Hematopoietic multipotent progenitor cell treated with erythropoietin and hydrocortisone succinate and interleukin-3 and kit ligand, for 8 days (in vitro differentiated cells): Measurements from ENCODE around the gene ADGRF3.
"Not testable (repeated sequence)": the region's sequence is repeated elsewhere in the genome, so short reads cannot be mapped to it uniquely, and the experiment has no call there.

Source experiments
- DNase-seq: peaks from one replicate; pipeline ENCODE4 v3.0.0-alpha.2; 2015

The ADGRF3 gene

DNA sequence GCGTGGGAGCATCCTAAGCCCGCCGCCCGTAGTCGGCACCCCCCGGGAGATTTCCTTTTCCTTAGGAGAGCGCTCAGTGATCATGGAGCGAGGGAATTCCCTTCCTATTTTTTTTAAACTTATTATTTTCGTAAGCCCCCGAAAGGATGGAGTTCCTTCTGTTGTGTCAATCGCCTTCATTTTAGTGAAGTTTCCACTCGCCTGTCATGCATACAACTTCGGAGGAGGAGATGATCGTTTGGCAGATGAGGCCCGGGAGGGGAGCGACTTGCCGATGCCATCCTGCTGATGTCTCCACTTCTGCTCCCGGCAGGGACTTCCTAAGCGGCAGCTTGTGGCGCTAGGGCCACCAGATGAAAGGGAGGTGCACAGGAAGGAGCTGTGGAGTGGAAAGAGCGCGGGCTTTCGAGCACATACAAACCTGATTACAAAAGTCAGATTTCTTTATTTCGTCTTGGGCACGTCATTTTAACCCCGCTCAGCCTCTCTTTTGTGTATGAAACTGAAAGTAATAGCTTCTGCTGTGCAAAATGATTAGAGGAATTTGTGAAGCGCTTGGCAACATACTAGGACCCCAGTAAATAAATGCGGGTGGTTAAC, at the start of gene ADGRF3:
ADGRF3 (minus strand) TSS at position 336 of the 600 bp plus-strand sequence. CDS start 555 bp downstream, outside the sequence.
- DNase-seq: peak; percentile 75

GRCh38 chr2:26395394-26395793, 48.8 kb upstream of the ADGRF3 start:
- DNase-seq: no peak

DNA sequence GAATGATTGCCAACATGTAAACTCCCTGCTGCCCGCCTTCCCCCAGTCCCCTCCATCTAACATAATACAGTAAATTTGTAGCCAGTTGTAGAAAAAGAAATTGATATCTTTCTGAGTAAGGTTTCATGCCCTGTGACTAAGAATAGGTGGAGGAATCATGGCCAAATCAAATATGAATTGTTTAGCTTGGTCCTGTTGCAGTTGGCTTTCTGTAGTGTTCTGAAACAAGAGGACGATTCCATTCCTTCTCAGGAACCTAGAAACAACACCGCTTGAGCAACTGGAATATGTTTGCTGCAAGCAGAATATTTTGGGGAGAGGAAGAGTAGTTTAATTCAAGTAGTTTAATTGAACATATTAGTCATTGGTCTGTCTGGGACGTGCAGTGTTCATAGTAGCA, 48.1 kb upstream of the ADGRF3 start:
- no peak for DNase-seq

- DNase-seq: no peak
Measured at GRCh38 chr2:26387189-26387588, 40.6 kb upstream of the ADGRF3 start.

DNA sequence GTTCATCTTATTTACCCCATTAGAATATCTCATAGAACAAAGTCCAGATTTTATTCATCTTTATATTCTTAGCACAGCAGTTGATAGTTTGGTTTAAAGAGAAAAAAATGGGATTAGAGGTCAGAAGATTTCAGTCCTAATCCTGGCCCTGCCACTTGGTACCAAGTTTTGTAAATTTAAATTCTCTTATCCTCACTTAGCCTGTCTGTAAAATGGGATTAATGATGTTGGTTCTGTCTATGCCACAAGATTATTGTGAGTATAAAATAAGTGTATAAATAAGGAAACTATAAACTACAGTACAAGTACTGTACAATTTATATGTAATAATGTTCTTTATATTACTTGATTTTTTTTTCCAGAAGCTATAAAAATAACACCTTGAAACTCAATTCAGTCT, 38.0 kb upstream of the ADGRF3 start:
- no peak for DNase-seq

DNA sequence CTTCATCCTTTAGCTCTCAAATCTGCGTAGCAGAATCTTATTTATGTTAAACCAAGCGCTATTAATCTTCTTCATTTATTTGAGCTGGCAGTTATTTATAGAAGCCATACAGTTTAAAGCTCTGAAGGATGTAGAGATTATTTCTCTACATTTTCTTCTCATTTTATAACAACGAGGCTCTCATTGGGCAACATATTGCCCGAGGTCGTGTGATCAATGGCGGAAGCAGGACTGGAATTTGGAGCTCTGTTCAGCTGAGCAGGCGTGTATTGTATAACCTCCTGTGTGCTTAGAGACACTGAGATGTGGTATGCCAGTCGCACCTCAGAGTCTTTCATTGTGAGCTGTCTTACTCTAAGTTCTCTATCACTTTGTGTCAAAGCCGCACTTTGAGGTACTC, 37.6 kb upstream of the ADGRF3 start:
- DNase-seq: no peak

- DNase-seq: no peak
Measured at GRCh38 chr2:26382564-26382963, 36.0 kb upstream of the ADGRF3 start.

GRCh38 chr2:26380281-26380680, 33.7 kb upstream of the ADGRF3 start:
- no peak for DNase-seq

DNA sequence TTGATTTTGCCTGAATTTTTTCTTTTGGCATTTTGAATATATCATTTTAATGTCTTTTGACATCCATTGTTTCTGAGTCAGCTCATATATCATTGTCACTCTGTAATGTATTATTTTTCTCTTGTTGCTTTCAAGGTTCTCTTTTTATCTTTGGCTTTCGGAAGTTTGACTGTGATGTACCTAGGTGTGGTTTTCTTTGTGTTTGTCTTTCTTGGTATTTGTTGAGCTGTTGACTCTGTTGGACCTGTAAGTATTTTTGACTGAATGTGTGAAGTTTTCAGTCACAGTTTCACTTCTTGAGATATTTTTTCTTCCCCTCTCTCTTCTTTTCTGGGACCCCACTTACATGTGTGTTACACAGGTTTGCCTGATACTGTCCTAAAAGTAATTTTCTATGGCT, 30.2 kb upstream of the ADGRF3 start:
- no peak for DNase-seq

DNA sequence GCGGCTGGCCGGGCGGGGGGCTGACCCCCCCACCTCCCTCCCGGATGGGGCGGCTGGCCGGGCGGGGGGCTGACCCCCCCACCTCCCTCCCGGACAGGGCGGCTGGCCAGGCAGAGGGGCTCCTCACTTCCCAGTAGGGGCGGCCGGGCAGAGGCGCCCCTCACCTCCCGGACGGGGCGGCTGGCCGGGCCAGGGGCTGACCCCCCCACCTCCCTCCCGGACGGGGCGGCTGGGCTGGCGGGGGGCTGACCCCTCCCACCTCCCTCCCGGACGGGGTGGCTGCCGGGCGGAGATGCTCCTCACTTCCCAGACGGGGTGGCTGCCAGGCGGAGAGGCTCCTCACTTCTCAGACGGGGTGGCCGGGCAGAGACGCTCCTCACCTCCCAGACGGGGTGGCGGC, 24.3 kb upstream of the ADGRF3 start:
- not testable (repeated sequence) for DNase-seq

DNA sequence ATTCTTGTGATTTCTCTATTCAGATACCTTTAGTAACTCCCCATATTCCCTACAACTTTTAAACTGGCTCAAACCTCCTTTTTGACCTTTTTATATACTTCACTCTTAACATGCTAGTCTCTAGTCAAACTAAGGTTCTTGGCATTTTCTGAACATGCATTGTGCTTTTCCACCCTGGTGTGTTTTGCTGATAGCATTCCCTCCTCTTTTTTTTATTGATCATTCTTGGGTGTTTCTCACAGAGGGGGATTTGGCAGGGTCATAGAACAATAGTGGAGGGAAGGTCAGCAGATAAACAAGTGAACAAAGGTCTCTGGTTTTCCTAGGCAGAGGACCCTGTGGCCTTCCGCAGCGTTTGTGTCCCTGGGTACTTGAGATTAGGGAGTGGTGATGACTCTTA, 23.1 kb upstream of the ADGRF3 start:
- DNase-seq: not testable (repeated sequence)

DNA sequence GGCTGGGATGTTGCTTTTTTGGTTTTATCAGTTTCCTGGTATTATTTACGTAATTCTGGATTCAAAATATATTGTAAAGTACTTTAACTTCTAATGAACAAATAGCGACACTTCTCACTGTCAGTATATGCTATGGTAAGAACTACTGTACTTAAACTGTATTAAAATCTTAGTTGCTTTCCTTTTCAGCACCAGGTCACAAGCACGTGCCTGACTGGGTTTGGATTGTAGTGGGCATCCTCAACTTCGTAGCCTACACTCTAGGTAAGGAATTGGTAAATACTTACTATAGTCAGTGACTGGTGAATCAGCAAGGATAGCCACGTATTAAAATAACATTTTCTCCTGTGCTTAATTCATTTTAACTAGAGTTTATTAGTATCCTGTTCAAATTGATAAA, 20.4 kb upstream of the ADGRF3 start:
- DNase-seq: no peak

DNA sequence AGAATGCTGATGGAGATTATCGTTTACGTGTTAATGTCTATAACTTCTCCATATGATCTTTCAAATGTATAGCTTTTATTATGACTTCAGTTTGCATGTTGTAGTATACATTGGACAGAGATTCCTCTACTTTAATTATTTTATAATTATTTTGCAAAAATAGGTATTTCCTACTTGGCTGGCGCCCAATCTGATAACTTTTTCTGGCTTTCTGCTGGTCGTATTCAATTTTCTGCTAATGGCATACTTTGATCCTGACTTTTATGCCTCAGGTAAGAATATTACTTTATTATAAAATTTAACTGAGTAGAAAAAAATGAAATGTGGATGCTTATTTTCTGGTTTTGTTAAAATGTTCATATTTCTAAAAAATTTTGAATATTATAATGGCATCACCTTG, 18.1 kb upstream of the ADGRF3 start:
- DNase-seq: no peak

GRCh38 chr2:26363958-26364357, 17.4 kb upstream of the ADGRF3 start:
- DNase-seq: no peak

GRCh38 chr2:26363323-26363722, 16.7 kb upstream of the ADGRF3 start:
- peak; percentile 22 for DNase-seq

- DNase-seq: peak; percentile 13
Measured at GRCh38 chr2:26359886-26360473, 13.4 kb upstream of the ADGRF3 start.

DNA sequence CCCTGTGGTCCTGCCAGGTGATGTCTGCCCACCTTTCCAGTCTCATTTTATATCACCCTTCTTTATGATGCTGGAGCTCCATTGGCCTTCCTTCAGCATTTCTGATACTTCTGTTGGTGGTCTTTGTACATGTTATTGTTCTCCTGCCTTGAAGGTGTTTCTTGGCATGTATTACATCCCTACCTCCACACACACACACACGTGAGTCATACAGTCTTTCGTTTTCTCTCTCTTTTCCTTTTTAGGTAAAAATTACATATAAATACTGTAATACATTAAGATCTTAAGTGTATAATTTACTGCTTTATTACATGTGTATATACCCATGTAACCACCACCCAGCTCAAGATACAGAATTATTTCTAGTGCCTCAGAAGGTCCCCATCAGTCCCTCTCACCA, 10.2 kb upstream of the ADGRF3 start:
- no peak for DNase-seq

DNA sequence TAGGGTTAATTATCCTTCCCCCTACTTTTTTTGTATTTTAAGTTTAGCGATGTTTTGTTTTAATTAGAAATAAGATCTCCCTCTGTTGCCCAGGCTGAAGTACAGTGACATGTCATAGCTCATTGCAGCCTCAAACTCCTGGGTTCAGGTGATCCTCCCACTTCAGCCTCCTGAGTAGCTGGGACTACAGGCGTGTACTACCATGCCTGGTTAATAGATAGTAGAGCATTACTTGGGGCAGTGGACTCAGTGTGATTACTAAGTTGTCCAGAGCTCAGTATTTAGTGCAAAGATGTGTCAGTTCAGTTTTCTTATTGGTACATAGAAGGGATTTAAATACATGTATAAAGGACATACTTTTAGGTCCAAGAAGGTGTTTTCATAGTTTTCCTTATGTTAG, 9.5 kb upstream of the ADGRF3 start:
- peak; percentile 13 for DNase-seq

DNA sequence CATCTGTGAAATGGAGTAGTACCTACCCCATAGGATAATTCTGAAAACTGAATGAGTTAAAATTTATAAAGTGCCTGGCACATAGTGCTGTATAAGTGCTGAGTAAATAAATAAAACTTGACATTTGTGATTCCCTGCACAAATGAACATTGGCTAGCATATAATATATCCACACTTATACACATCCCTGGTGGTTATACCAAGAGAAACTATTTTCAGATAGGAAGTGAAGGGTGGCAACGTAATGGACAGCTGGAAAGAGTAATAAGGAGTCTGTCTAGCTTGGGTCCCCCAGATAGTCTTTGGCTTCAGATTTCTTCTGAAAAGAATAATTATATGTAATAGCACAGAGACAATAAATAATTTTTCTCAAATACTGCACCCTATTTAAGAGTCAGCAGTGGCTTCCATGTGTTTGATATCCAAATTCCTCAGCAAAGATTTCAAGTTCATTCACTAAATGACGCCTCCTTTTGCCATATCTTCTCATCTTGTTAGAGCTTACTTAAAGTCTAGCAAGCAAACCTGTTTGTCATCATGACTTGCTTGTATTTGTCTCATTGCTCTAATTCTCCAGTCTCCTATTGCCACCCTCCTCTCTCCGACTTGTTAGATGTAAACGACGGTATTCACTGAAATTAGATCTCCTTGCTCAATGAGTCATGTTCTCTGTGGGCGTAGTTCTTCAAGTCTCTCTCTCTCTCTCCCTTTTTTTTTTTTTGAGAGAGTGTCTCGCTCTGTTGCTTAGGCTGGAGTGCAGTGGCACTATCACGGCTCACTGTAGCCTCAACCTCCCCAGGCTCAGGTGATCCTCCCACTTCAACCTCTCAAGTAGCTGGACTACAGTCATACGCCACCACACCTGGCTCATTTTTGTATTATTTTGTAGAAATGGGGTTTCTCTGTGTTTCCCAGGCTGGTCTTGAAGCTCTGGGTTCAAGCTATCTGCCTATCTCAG, 8.7 kb upstream of the ADGRF3 start:
- DNase-seq: peak; percentile 84

GRCh38 chr2:26354469-26354868, 7.9 kb upstream of the ADGRF3 start:
- not testable (repeated sequence) for DNase-seq

DNA sequence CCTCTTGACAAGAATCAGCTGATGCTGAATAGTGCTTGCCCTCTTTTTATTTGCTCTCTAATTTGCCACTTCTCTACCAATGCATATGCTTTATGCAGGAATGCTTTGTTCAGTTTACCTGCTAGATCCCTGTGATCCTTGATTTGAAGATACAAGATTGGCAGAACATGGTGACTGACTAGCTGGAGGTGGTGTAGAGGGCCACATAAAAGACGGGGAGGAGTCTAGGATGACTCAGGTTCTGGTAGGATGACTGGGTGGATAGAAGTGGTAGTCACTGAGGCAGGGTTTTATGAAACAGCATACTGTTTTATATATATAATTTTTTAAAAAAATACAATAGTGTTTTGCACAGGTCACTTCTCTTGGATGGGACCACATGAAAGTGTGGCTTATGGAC, 6.3 kb upstream of the ADGRF3 start:
- peak; percentile 23 for DNase-seq

DNA sequence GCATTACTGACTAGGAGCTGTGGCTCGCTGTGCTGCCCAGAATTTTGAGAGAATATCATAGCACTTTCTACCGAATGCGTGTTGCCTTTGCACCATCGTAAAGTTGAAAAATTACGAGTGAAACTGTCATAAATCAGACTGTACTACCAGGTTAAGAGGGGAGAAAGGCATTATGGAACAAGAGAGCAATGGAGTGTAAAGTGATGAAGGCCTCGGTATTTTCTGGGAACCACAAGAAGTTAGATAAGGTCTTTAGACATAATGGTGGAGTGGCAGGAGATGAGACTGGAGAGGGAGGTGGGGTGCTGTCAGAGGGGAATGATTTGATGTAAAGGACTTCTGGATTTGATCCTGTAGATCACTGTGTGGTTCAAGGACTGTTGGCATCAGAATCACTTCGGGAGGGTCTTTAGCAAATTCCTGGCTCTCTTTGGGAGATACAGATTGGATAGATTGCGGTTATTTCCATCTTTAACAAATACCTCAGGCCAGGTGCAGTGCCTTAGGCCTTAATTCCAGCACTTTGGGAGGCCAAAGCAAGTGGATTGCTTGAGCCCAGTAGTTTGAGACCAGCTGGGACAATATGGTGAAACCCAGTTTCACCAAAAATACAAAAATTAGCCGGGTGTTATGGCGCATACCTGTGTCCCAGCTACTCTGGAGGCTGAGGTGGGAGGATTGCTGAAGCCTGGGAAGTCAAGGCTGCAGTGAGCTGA, 4.9 kb upstream of the ADGRF3 start:
- no peak for DNase-seq

GRCh38 chr2:26349690-26350089, 3.1 kb upstream of the ADGRF3 start:
- no peak for DNase-seq
